CD8-positive, alpha-beta memory T cell (primary cell): ENCODE data around the gene IFT52. TPM values are rescaled to one million over a fixed set of nuclear protein-coding genes. Genes with fewer than 3 reads are reported as not detected.
"Not testable (repeated sequence)": the region's sequence is repeated elsewhere in the genome, so short reads cannot be mapped to it uniquely, and the experiment has no call there.

Experiments used
- CTCF ChIA-PET: fragments of 350-600 bp; sonication (Branson Sonifier 250); formaldehyde crosslinking; loops from one replicate; lab custom pipeline; 2021; ENCODE audit warnings: antibody characterized with exemption; lab: Charles Lee
- POLR2A ChIA-PET: fragments of 350-600 bp; sonication (Branson Sonifier 250); formaldehyde crosslinking; loops from one replicate; lab custom pipeline; 2021; ENCODE audit warnings: antibody characterized with exemption; lab: Charles Lee
- DNase-seq, 5 donors: peaks; one replicate each; pipeline versions ENCODE4 v3.0.0 to v3.0.0-alpha.2; 2020 to 2022; ENCODE audit warnings: mixed read lengths in 1 of 5
- H3K27ac ChIP-seq: one replicate; pipeline ENCODE4 v1.7.0; 2013; ENCODE audit warnings: low read depth, mild to moderate bottlenecking, low read length, moderate library complexity
- H3K27me3 ChIP-seq: 2 replicates; pipeline ENCODE4 v1.7.0; 2013; ENCODE audit warnings: low read length, mild to moderate bottlenecking; ENCODE audit not compliant: insufficient read depth, poor library complexity, severe bottlenecking
- H3K36me3 ChIP-seq: 2 replicates; pipeline ENCODE4 v1.7.0; 2013; ENCODE audit warnings: mild to moderate bottlenecking, low read length, moderate library complexity; ENCODE audit not compliant: insufficient read depth
- H3K4me1 ChIP-seq: 2 replicates; pipeline ENCODE4 v1.7.0; 2013; ENCODE audit warnings: mild to moderate bottlenecking, low read length, moderate library complexity; ENCODE audit not compliant: insufficient read depth
- H3K4me3 ChIP-seq: 2 replicates; pipeline ENCODE4 v1.7.0; 2013; ENCODE audit warnings: mild to moderate bottlenecking, low read length
- H3K9me3 ChIP-seq: 2 replicates; pipeline ENCODE4 v1.7.0; 2013; ENCODE audit warnings: mild to moderate bottlenecking, low read length
- H3K27ac Mint-ChIP-seq, 8 donors: one replicate each; pipeline ENCODE4 v1.8.0; 2020 to 2021; ENCODE audit warnings: mixed read lengths in 8 of 8, mild to moderate bottlenecking in 6 of 8, inconsistent platforms in 3 of 8, moderate library complexity in 3 of 8
- H3K27me3 Mint-ChIP-seq, 2 donors: one replicate each; pipeline ENCODE4 v1.8.0; 2020 to 2021; ENCODE audit warnings: mixed read lengths in 2 of 2, mild to moderate bottlenecking in 1 of 2, moderate library complexity in 1 of 2
- H3K36me3 Mint-ChIP-seq, 3 donors: one replicate each; pipeline ENCODE4 v1.8.0; 2020 to 2021; ENCODE audit warnings: mixed read lengths in 3 of 3, inconsistent platforms in 1 of 3, mild to moderate bottlenecking in 1 of 3
- H3K4me1 Mint-ChIP-seq, 3 donors: one replicate each; pipeline ENCODE4 v1.8.0; 2020 to 2021; ENCODE audit warnings: mixed read lengths in 3 of 3, inconsistent platforms in 1 of 3, mild to moderate bottlenecking in 1 of 3
- H3K4me3 Mint-ChIP-seq, 7 donors: one replicate each; pipeline ENCODE4 v1.8.0; 2020 to 2021; ENCODE audit warnings: mixed read lengths in 7 of 7, mild to moderate bottlenecking in 6 of 7, moderate library complexity in 4 of 7, inconsistent platforms in 2 of 7
- H3K9me3 Mint-ChIP-seq, 5 donors: one replicate each; pipeline ENCODE4 v1.8.0; 2020 to 2022; ENCODE audit warnings: mixed read lengths in 5 of 5, mild to moderate bottlenecking in 3 of 5, moderate library complexity in 2 of 5, inconsistent platforms in 1 of 5
- polyA plus RNA-seq: library from polyadenylated mRNA; unstranded; fragments of 300-500 nt; fragmentation: Illumina TruSeq; gene quantifications from one replicate; pipeline ENCODE4 v1.2.3, GENCODE V29; 2021
- total RNA-seq, 2 experiments: library from RNA; stranded (reverse); gene quantifications; one replicate each; pipeline ENCODE4 v1.2.3, GENCODE V29; 2021

Gene IFT52
- total and polyA plus RNA-seq, 3 experiments from 2014 or later, result 20.2 to 31.6 (median 21.3) TPM

GRCh38 chr20:43607278-43607677 is 16.5 kb downstream of the IFT52 start:
- H3K4me1 ChIP-seq, H3K27ac ChIP-seq, H3K27me3 Mint-ChIP-seq, H3K27me3 ChIP-seq, POLR2A ChIA-PET, H3K9me3 ChIP-seq, H3K4me1 Mint-ChIP-seq, CTCF ChIA-PET, H3K4me3 Mint-ChIP-seq, H3K27ac Mint-ChIP-seq, H3K9me3 Mint-ChIP-seq, DNase-seq, H3K4me3 ChIP-seq: not testable (repeated sequence)
- peaks cover 13% of the 10 kb centered on the region for H3K36me3 ChIP-seq
- H3K36me3 Mint-ChIP-seq, result peaks cover 0 to 42% (median 8%) of the 10 kb centered on the region in 3 donors

DNA sequence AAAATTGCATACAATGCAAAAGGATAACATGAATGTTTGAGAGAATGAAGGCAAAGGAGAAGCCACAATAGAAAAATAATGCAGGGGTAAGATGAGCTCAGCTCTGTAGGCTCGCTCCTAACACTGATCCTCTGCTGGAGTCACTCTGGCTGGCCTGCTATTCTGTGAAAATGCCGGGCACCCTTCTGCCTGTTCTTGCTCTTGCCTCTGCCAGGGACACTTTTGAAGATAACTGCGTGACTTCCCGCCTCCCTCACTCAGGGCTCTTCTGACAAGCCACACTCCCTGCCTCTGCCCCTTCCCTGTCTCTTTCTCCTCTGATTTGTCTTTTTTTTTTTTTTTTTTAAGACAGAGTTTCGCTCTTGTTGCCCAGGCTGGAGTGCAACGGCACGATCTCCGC is 40.9 kb downstream of the IFT52 start:
- CTCF ChIA-PET, result no interaction called here
- Histone ChIP-seq H3K4me1 (no peaks in the 10 kb centered on the region), H3K27ac (no peak overlapping the region), H3K36me3 (peaks cover 4% of the 10 kb centered on the region), H3K9me3 (no peaks in the 10 kb centered on the region), H3K4me3 (no peak overlapping the region), H3K27me3 (no peaks in the 10 kb centered on the region)
- H3K9me3 Mint-ChIP-seq, result no peaks in the 10 kb centered on the region
- POLR2A ChIA-PET, result no interaction called here
- H3K4me1 Mint-ChIP-seq, result no peaks in the 10 kb centered on the region
- no peak overlapping the region for H3K4me3 Mint-ChIP-seq
- no peaks in the 10 kb centered on the region for H3K27me3 Mint-ChIP-seq
- DNase-seq, result no peak
- H3K27ac Mint-ChIP-seq, result no peak overlapping the region
- peaks cover 17 to 59% (median 17%) of the 10 kb centered on the region in 3 donors for H3K36me3 Mint-ChIP-seq

GRCh38 chr20:43636429-43636828 is 45.7 kb downstream of the IFT52 start:
- POLR2A ChIA-PET, result no interaction called here

GRCh38 chr20:43642548-43642947 is 51.8 kb downstream of the IFT52 start:
- no peak overlapping the region for H3K4me3 ChIP-seq
- Mint-ChIP-seq H3K36me3 (peaks cover 0 to 48% (median 11%) of the 10 kb centered on the region in 3 donors), H3K9me3 (no peaks in the 10 kb centered on the region), H3K27ac (no peak overlapping the region), H3K4me3 (no peak overlapping the region), H3K4me1 (no peaks in the 10 kb centered on the region), H3K27me3 (no peaks in the 10 kb centered on the region)
- no peaks in the 10 kb centered on the region for H3K9me3 ChIP-seq
- CTCF ChIA-PET, result no interaction called here
- H3K36me3 ChIP-seq, result peaks cover 10% of the 10 kb centered on the region
- no peaks in the 10 kb centered on the region for H3K4me1 ChIP-seq
- no peaks in the 10 kb centered on the region for H3K27me3 ChIP-seq
- no peak for DNase-seq
- H3K27ac ChIP-seq, result no peak overlapping the region
- POLR2A ChIA-PET, result no interaction called here

More at GRCh38 chr20:43636429-43636828, 45.7 kb downstream of the IFT52 start:
- Histone ChIP-seq H3K9me3 (no peaks in the 10 kb centered on the region), H3K27me3 (no peaks in the 10 kb centered on the region), H3K4me3 (no peak overlapping the region), H3K27ac (no peak overlapping the region), H3K36me3 (peaks cover 7% of the 10 kb centered on the region), H3K4me1 (no peaks in the 10 kb centered on the region)
- CTCF ChIA-PET, result no interaction called here
- no peaks in the 10 kb centered on the region for H3K27me3 Mint-ChIP-seq
- no peak for DNase-seq
- H3K4me1 Mint-ChIP-seq, result no peaks in the 10 kb centered on the region
- peak overlapping the region in 1 of 8 donors; percentile 22 for H3K27ac Mint-ChIP-seq
- no peaks in the 10 kb centered on the region for H3K9me3 Mint-ChIP-seq
- H3K4me3 Mint-ChIP-seq, result no peak overlapping the region
- peaks cover 4 to 56% (median 19%) of the 10 kb centered on the region in 3 donors for H3K36me3 Mint-ChIP-seq

- CTCF ChIA-PET, result no interaction called here
- POLR2A ChIA-PET, result no interaction called here
- no peak overlapping the region for H3K27ac Mint-ChIP-seq
- H3K4me3 ChIP-seq, result no peak overlapping the region
- no peaks in the 10 kb centered on the region for H3K9me3 Mint-ChIP-seq
- no peaks in the 10 kb centered on the region for H3K27me3 ChIP-seq
- H3K27me3 Mint-ChIP-seq, result no peaks in the 10 kb centered on the region
- no peak for DNase-seq
- H3K36me3 Mint-ChIP-seq, result peaks cover 0 to 16% (median 3%) of the 10 kb centered on the region in 3 donors
- H3K4me3 Mint-ChIP-seq, result no peak overlapping the region
- no peak overlapping the region for H3K27ac ChIP-seq
- peaks cover 0 to under 1% (median 0%) of the 10 kb centered on the region in 3 donors for H3K4me1 Mint-ChIP-seq
- H3K36me3 ChIP-seq, result no peaks in the 10 kb centered on the region
- no peaks in the 10 kb centered on the region for H3K9me3 ChIP-seq
- H3K4me1 ChIP-seq, result no peaks in the 10 kb centered on the region
Observed at GRCh38 chr20:43650997-43651525, 60.3 kb downstream of the IFT52 start.

GRCh38 chr20:43651650-43652184 is 61.0 kb downstream of the IFT52 start:
- H3K27ac ChIP-seq, H3K4me1 Mint-ChIP-seq, H3K4me1 ChIP-seq, H3K27me3 ChIP-seq, H3K4me3 ChIP-seq, H3K27ac Mint-ChIP-seq, H3K9me3 ChIP-seq, DNase-seq, H3K27me3 Mint-ChIP-seq, POLR2A ChIA-PET, H3K36me3 Mint-ChIP-seq, H3K4me3 Mint-ChIP-seq, H3K9me3 Mint-ChIP-seq, H3K36me3 ChIP-seq: not testable (repeated sequence)
- CTCF ChIA-PET, result interaction anchor here (0.7 kb wide), 1 partner anchor 12 kb away, joined by 4 read pairs; no protein-coding TSS in a partner anchor

DNA sequence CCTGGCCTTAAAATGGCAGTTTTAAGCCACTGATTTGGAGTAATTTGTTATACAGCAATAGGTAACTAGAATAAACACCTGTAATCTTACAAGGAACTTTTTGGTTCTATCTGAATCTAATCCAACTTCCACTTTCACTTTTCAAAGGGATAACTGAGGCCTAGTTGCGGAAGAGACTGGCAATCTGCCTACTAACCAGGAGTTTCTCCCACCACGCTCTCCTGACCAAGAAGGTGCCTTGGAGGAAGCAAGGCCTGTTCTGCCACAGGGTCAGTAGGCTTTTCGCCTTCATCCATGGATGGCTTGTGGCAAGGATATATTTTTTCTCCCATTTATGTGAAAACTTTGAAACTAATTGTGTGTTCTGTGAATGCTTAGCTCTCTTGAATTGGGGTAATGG is 63.2 kb downstream of the IFT52 start:
- Mint-ChIP-seq H3K4me3 (no peak overlapping the region), H3K4me1 (peaks cover 9 to 18% (median 14%) of the 10 kb centered on the region in 3 donors), H3K27me3 (no peaks in the 10 kb centered on the region), H3K27ac (peak overlapping the region in 1 of 8 donors; percentile 33), H3K36me3 (peaks cover 0 to 7% (median 0%) of the 10 kb centered on the region in 3 donors), H3K9me3 (no peaks in the 10 kb centered on the region)
- H3K4me1 ChIP-seq, result peaks cover 8% of the 10 kb centered on the region
- H3K4me3 ChIP-seq, result no peak overlapping the region
- no peaks in the 10 kb centered on the region for H3K27me3 ChIP-seq
- DNase-seq, result no peak
- H3K9me3 ChIP-seq, result no peaks in the 10 kb centered on the region
- POLR2A ChIA-PET, result no interaction called here
- CTCF ChIA-PET, result no interaction called here
- no peak overlapping the region for H3K27ac ChIP-seq
- H3K36me3 ChIP-seq, result no peaks in the 10 kb centered on the region

DNA sequence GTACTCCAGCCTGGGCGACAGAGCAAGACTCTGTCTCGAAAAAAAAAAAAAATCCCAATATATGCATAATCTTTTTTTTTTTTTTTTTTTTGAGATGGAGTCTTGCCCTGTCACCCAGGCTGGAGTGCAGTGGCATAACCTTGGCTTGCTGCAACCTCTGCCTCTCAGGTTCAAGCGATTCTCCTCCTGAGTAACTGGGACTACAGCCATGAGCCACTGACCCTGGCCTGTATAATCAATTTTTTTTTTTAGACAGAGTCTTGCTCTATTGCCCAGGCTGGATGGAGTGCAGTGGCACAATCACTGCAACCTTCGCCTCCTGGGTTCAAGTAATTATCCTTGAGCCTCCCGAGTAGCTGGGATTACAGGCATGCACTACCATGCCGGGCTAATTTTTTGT is 64.4 kb downstream of the IFT52 start:
- H3K4me1 Mint-ChIP-seq, result peaks cover 9 to 18% (median 14%) of the 10 kb centered on the region in 3 donors
- H3K36me3 Mint-ChIP-seq, DNase-seq, H3K4me3 ChIP-seq, H3K9me3 Mint-ChIP-seq, CTCF ChIA-PET, H3K36me3 ChIP-seq, H3K27me3 Mint-ChIP-seq, H3K9me3 ChIP-seq, H3K27ac ChIP-seq, H3K4me1 ChIP-seq, H3K4me3 Mint-ChIP-seq, H3K27me3 ChIP-seq, POLR2A ChIA-PET, H3K27ac Mint-ChIP-seq: not testable (repeated sequence)
